Spinal cord (tissue), 10 donors: ENCODE data around the gene HELZ2. TPM values are rescaled to one million over a fixed set of nuclear protein-coding genes. Genes with fewer than 3 reads are reported as not detected.
A peak's percentile ranks its signal among the peaks of the same experiment; 100 is the strongest.

Experiments used
- DNase-seq, 6 donors: peaks; one replicate each; pipeline versions ENCODE4 v3.0.0 to v3.0.0-alpha.2; 2013 to 2015; ENCODE audit warnings: low spot score in 6 of 6, low read depth in 4 of 6
- H3K27ac ChIP-seq: one replicate; pipeline ENCODE4 v1.5.1; 2013; ENCODE audit warnings: low read depth, low read length, control low read depth
- H3K27me3 ChIP-seq: one replicate; pipeline ENCODE4 v1.6.1; 2013; ENCODE audit warnings: low read length; ENCODE audit not compliant: control insufficient read depth, insufficient read depth
- H3K36me3 ChIP-seq: one replicate; pipeline ENCODE4 v1.6.1; 2013; ENCODE audit warnings: low read length; ENCODE audit not compliant: control insufficient read depth, insufficient read depth
- H3K4me1 ChIP-seq: one replicate; pipeline ENCODE4 v1.6.1; 2013; ENCODE audit warnings: low read length; ENCODE audit not compliant: control insufficient read depth, insufficient read depth
- H3K4me3 ChIP-seq: one replicate; pipeline ENCODE4 v1.5.1; 2013; ENCODE audit warnings: low read depth, low read length, control low read depth
- H3K9me3 ChIP-seq: one replicate; pipeline ENCODE4 v1.6.1; 2013; ENCODE audit warnings: low read length; ENCODE audit not compliant: control insufficient read depth, insufficient read depth
- WGBS: methylation state at CpG from one replicate; pipeline ENCODE4 v1.1.5; 2013; ENCODE audit warnings: missing lambda C conversion rate; ENCODE audit not compliant: insufficient coverage; 5-methylcytosine and 5-hydroxymethylcytosine counted together
- polyA plus RNA-seq, 2 donors: library from polyadenylated mRNA; unstranded; fragments of 120-200 nt; gene quantifications; one replicate each; pipeline ENCODE4 v1.2.1, GENCODE V29; 2013; ENCODE audit not compliant: insufficient read length in 2 of 2
- total RNA-seq, 2 donors: library from RNA; depleted of rRNA in 1 of 2; stranded (reverse); fragments of 120-200 nt in 1 of 2; fragments of >200 nt in 1 of 2; gene quantifications; one replicate each; pipeline versions ENCODE4 v1.2.3 to v1.2.4, GENCODE V29; 2013 to 2014
- donor health status: healthy.

Gene HELZ2
- total and polyA plus RNA-seq, 4 donors: 6.1 to 9.9 (median 7.0) TPM

DNA sequence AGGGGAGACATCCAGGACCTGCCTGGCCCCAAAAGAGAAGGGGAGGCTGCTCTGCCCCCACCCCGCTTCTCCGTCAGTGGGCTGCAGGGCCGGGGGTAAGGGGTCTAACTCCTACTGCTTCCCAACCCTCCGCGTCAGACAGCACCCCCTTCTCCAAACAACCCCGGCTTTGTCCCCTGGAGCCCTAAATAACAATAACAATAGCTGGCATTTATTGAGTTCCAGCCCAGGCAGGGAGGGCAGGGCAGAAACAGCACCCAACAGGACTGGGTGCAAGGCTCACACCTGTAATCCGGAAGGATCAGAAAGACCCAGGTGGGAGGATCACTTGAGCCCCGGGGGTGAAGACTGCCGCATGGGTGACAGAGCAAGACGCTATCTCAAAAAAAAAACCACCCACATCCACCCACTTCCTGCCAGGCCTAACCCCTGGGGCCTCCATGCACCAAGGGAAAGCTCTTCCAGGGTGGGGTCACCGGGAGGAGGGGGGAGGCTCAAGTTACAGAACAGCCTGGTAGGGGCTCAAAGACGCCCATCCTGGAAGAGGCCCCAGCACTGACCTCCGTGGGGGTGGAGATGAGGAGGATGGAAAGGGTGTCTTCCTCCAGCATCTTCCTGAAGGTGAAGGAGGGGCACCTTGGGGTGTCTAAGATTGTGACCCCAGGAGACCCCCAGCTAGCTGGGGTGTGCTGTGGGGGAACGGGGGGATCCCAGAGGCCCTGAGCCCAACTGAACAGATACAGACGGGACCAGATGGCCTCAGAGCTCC, 21.4 kb downstream of the HELZ2 start:
- H3K27ac ChIP-seq: no peak overlapping the region
- WGBS: 29% methylated on average over 8 of the region's 15 CpGs
- H3K36me3 ChIP-seq: peaks cover 9% of the 10 kb centered on the region
- no peak for DNase-seq
- H3K4me3 ChIP-seq: no peak overlapping the region
- no peaks in the 10 kb centered on the region for H3K9me3 ChIP-seq
- peaks cover 29% of the 10 kb centered on the region for H3K4me1 ChIP-seq
- peaks cover 18% of the 10 kb centered on the region for H3K27me3 ChIP-seq

GRCh38 chr20:63551068-63551467, 23.0 kb downstream of the HELZ2 start:
- Histone ChIP-seq H3K36me3 (peaks cover 7% of the 10 kb centered on the region), H3K4me3 (no peak overlapping the region), H3K4me1 (peaks cover 29% of the 10 kb centered on the region), H3K9me3 (no peaks in the 10 kb centered on the region), H3K27ac (no peak overlapping the region), H3K27me3 (peaks cover 26% of the 10 kb centered on the region)
- WGBS: 48% methylated on average over 9 of the region's 9 CpGs
- DNase-seq: peak in 1 of 6 donors; percentile 5

- WGBS: 81% methylated on average over 15 of the region's 18 CpGs
- H3K27me3 ChIP-seq: peaks cover 26% of the 10 kb centered on the region
These were observed 24.3 kb downstream of the HELZ2 start for GRCh38 chr20:63549679-63550282.

DNA sequence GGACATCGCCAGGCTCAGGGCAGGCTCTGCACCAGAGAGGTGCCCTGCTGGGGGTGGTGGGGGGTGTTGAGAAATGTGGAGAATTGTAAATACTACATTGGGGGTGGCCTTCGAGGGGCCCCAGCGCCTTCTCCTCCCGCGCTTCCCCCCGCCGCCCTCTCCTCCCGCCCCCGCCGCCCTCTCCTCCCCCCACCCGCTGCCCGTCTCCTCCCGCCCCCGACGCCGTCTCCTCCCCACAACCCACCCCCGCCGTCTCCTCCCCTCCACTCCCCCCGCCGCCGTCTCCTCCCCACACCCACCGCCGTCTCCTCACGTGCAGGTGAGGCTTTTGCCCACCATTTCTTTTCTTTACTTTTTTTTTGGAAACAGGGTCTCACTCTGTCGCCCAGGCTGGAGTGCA, 25.0 kb downstream of the HELZ2 start:
- Histone ChIP-seq H3K27me3 (peaks cover 24% of the 10 kb centered on the region), H3K27ac (no peak overlapping the region), H3K9me3 (no peaks in the 10 kb centered on the region), H3K4me3 (no peak overlapping the region), H3K4me1 (peaks cover 17% of the 10 kb centered on the region), H3K36me3 (no peaks in the 10 kb centered on the region)
- no peak for DNase-seq
- WGBS: 58% methylated on average over 2 of the region's 25 CpGs

More at GRCh38 chr20:63549679-63550282, 24.3 kb downstream of the HELZ2 start:
- H3K4me3 ChIP-seq: no peak overlapping the region
- H3K9me3 ChIP-seq: no peaks in the 10 kb centered on the region
- H3K4me1 ChIP-seq: peaks cover 25% of the 10 kb centered on the region
- no peak for DNase-seq
- no peak overlapping the region for H3K27ac ChIP-seq
- peaks cover 1% of the 10 kb centered on the region for H3K36me3 ChIP-seq

DNA sequence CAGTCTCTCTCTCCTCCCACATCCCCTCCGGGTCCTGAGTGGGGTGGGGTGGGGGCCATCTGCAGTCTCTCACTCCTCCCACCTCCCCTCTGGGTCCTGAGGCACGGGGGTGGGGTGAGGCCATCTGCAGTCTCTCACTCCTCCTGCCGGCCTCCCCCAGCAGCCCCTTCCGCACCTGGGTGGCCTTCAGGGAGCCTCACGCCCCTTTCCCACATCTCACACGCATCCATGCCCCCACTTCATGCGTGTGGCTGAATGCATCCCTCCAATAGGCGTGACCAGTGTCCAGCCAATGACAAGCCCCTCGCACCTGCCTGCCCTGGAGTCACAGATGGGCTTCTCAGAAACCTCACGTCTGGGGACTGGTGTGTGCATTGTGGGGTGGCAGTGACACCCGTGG, 25.5 kb downstream of the HELZ2 start:
- Histone ChIP-seq H3K36me3 (no peaks in the 10 kb centered on the region), H3K9me3 (no peaks in the 10 kb centered on the region), H3K4me1 (peaks cover 12% of the 10 kb centered on the region), H3K27ac (no peak overlapping the region), H3K27me3 (peaks cover 23% of the 10 kb centered on the region), H3K4me3 (no peak overlapping the region)
- no peak for DNase-seq
- WGBS: 37% methylated on average over 9 of the region's 11 CpGs

GRCh38 chr20:63547725-63548480, 26.1 kb downstream of the HELZ2 start, which contains the start of gene SRMS:
Gene SRMS, minus strand, starts transcription at chr20:63547749. Its CDS starts 286 bp downstream, at chr20:63547463.
- Histone ChIP-seq H3K4me1 (peaks cover 6% of the 10 kb centered on the region), H3K36me3 (no peaks in the 10 kb centered on the region), H3K9me3 (no peaks in the 10 kb centered on the region), H3K27ac (no peak within 1 kb of the TSS), H3K27me3 (peaks cover 21% of the 10 kb centered on the region), H3K4me3 (no peak within 1 kb of the TSS)
- DNase-seq: no peak
- WGBS: 52% methylated on average over 32 of the region's 35 CpGs

GRCh38 chr20:63546956-63547724, 26.9 kb downstream of the HELZ2 start:
- no peaks in the 10 kb centered on the region for H3K9me3 ChIP-seq
- H3K36me3 ChIP-seq: no peaks in the 10 kb centered on the region
- peaks cover 21% of the 10 kb centered on the region for H3K27me3 ChIP-seq
- 55% methylated on average over 58 of the region's 58 CpGs for WGBS
- no peaks in the 10 kb centered on the region for H3K4me1 ChIP-seq
- no peak for DNase-seq
- no peak overlapping the region for H3K4me3 ChIP-seq
- H3K27ac ChIP-seq: no peak overlapping the region

DNA sequence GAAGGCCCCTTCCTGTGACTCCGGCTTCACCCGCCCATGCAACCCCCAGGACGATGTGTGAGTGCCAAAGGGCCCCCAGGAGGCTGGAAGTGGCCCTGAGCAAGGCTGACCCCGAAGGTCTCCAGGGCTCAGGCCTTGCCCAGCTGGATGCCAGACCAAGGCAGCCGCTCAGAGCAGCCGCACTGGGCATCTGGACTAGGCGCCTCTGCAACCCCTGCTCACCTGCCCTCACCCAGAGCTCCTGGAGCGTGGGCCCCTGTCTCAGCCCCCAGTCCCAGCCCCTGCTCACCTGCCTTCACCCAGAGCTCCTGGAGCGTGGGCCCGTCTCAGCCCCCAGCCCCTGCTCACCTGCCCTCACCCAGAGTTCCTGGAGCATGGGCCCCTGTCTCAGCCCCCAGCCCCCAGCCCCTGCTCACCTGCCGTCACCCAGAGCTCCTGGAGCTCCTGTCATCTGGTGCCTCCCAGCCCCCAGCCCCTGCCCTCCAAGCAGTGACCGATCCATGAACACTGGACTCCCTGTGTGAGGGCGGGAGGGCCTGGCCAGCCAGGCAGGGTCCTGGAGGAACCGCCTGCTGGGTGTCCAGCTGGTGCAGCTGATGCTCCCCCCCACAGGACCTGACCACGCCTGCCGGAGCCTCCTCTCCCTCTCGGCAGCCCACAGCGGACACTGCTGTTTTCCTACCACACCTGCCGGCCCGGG, 27.6 kb downstream of the HELZ2 start:
- Histone ChIP-seq H3K27me3 (peaks cover 21% of the 10 kb centered on the region), H3K27ac (no peak overlapping the region)
- 72% methylated on average over 19 of the region's 20 CpGs for WGBS

DNA sequence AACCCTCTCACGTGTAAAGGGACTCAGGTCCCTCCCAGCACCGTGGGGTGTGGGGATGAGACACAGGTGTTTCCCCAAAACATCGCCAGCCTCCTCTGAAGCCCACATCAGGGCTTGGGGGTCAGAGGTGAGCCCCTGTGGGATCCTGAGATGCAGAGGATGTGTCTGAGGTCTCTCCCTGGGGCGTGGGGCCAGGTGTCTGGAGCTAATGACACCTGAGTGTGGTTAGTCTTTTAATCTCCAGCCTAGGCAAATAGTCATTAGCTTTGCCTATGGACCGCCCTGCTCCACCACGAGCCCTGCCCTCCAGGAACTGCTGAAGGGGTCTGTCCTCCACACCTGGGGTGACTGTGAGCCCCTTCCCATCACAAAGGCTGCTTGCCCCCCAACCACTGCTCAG, 28.2 kb downstream of the HELZ2 start:
- H3K27me3 ChIP-seq: peaks cover 19% of the 10 kb centered on the region
- WGBS: 67% methylated on average over 5 of the region's 6 CpGs

More for the DNA sequence above, 27.6 kb downstream of the HELZ2 start:
- H3K9me3 ChIP-seq: no peaks in the 10 kb centered on the region
- H3K4me3 ChIP-seq: no peak overlapping the region
- DNase-seq: no peak
- H3K4me1 ChIP-seq: no peaks in the 10 kb centered on the region
- H3K36me3 ChIP-seq: no peaks in the 10 kb centered on the region

More for the DNA sequence above, 28.2 kb downstream of the HELZ2 start:
- no peaks in the 10 kb centered on the region for H3K9me3 ChIP-seq
- no peaks in the 10 kb centered on the region for H3K36me3 ChIP-seq
- no peak overlapping the region for H3K27ac ChIP-seq
- H3K4me1 ChIP-seq: no peaks in the 10 kb centered on the region
- DNase-seq: no peak
- no peak overlapping the region for H3K4me3 ChIP-seq
